Breast epithelium (tissue), 4 donors: Measurements from ENCODE around the gene SMIM41. TPM values are rescaled to one million over a fixed set of nuclear protein-coding genes. Genes with fewer than 3 reads are reported as not detected.
A peak's percentile ranks its signal among the peaks of the same experiment; 100 is the strongest.

ENCODE experiments used
- DNase-seq, 2 donors: peaks; one replicate each; pipeline ENCODE4 v3.0.0-alpha.2; 2019; ENCODE audit warnings: low spot score in 2 of 2
- H3K27ac ChIP-seq, 2 donors: fragments of 200-600 bp; sonication (generic) in 1 of 2; one replicate each; pipeline ENCODE4 v1.5.1; 2016 to 2019; ENCODE audit warnings: mild to moderate bottlenecking in 1 of 2
- H3K27me3 ChIP-seq, 2 donors: fragments of 200-600 bp; sonication (generic) in 1 of 2; one replicate each; pipeline versions ENCODE4 v1.5.1 to v1.6.0; 2017 to 2019; ENCODE audit warnings: control low read depth in 1 of 2, mild to moderate bottlenecking in 1 of 2
- H3K36me3 ChIP-seq: fragments of 200-600 bp; one replicate; pipeline ENCODE4 v1.5.1; 2019
- H3K4me1 ChIP-seq, 2 donors: fragments of 200-600 bp; sonication (generic); one replicate each; pipeline ENCODE4 v1.5.1; 2016 to 2019; ENCODE audit warnings: control low read depth in 1 of 2
- H3K4me3 ChIP-seq, 3 donors: fragments of 200-600 bp; sonication (generic); 1 replicate in 2 of 3; 2 replicates in 1 of 3; pipeline ENCODE4 v1.5.1; 2016 to 2019; ENCODE audit warnings: mild to moderate bottlenecking in 3 of 3, moderate library complexity in 2 of 3
- H3K9me3 ChIP-seq, 2 donors: fragments of 200-600 bp; sonication (generic) in 1 of 2; one replicate each; pipeline ENCODE4 v1.5.1; 2016 to 2019; ENCODE audit warnings: control low read depth in 1 of 2
- POLR2A ChIP-seq: fragments of 450-650 bp; IDR thresholded peaks from one replicate; pipeline ENCODE4 v1.6.1; 2016; ENCODE audit warnings: antibody characterized with exemption, mild to moderate bottlenecking, moderate library complexity
- POLR2AphosphoS5 ChIP-seq, 3 donors: sonication (generic); formaldehyde crosslinking; IDR thresholded peaks; one replicate each; pipeline ENCODE4 v1.6.1; 2017; ENCODE audit warnings: antibody characterized with exemption in 3 of 3
- intact Hi-C: fragments of 100-400 bp; cut with DNase I; formaldehyde crosslinking; loops from one replicate; pipeline ENCODE4 v1.15.1; 2023; ENCODE audit warnings: low total_unique reads
- total RNA-seq, 3 donors: library from RNA; depleted of rRNA; stranded (reverse); fragments of >200 nt; gene quantifications; one replicate each; pipeline ENCODE4 v1.1.0, GENCODE V29; 2016
- TF ChIP-seq, protein P1 (sequence below), 3 donors: fragments of 450-650 bp; IDR thresholded peaks; one replicate each; pipeline ENCODE4 v1.5.1; 2016 to 2017; ENCODE audit warnings: antibody characterized with exemption in 3 of 3, mild to moderate bottlenecking in 3 of 3, moderate library complexity in 3 of 3

Gene SMIM41
- total RNA-seq, 3 donors from 2014 or later = 1.3 TPM; not detected in 2

DNA sequence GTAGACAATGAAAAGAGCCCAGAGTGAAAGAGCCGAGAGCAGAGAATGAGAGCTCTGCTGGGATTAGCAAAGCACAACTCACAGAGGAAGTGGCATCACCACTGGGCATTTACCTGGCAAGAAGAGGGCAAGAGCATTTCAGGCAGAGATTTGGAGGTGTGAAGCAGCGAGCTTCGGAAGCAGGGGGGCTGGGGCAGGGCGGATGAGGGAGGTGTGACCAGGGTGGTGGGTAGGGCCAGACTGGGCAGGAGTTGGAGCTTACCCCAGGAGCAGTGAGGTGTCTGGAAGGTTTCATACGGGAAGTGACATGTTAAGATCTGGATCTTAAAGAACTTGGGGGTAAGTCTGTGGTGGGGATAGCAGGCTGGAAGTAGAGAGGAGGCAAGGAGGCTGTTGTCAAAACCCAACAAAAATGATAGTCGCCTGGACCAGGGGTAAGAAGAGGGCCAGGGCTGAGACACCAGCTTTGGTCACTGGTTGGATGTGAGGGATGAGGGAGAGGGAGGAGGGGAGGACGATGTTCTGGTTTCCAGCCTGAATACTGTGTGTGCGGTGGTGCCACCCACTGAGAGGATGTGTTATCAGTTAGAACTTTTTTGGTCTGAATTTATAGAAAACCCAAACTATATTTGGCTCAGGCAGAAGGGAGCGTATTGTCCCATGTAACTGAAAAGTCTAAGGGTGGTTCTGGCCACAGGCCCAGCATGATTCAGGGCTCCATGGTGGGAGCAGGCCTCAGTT is 5.2 kb downstream of the SMIM41 start:
- Histone ChIP-seq H3K27ac (no peak overlapping the region), H3K27me3 (no peaks in the 10 kb centered on the region), H3K9me3 (no peaks in the 10 kb centered on the region), H3K4me3 (no peak overlapping the region), H3K4me1 (peaks cover 0 to 15% of the 10 kb centered on the region in 2 donors), H3K36me3 (no peaks in the 10 kb centered on the region)
- intact Hi-C loops = loop anchor here (5.0 kb wide), 1 partner anchor 57 kb away; no protein-coding TSS in a partner anchor
- no peak for DNase-seq
- TF ChIP-seq POLR2A = no peak

GRCh38 chr12:52085682-52086180 is 6.2 kb downstream of the SMIM41 start:
- no peak for DNase-seq
- TF ChIP-seq, protein P1, sequence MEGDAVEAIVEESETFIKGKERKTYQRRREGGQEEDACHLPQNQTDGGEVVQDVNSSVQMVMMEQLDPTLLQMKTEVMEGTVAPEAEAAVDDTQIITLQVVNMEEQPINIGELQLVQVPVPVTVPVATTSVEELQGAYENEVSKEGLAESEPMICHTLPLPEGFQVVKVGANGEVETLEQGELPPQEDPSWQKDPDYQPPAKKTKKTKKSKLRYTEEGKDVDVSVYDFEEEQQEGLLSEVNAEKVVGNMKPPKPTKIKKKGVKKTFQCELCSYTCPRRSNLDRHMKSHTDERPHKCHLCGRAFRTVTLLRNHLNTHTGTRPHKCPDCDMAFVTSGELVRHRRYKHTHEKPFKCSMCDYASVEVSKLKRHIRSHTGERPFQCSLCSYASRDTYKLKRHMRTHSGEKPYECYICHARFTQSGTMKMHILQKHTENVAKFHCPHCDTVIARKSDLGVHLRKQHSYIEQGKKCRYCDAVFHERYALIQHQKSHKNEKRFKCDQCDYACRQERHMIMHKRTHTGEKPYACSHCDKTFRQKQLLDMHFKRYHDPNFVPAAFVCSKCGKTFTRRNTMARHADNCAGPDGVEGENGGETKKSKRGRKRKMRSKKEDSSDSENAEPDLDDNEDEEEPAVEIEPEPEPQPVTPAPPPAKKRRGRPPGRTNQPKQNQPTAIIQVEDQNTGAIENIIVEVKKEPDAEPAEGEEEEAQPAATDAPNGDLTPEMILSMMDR (IDR thresholded peaks at IDR 0.05) = no peak
- TF ChIP-seq POLR2A (no peak), POLR2AphosphoS5 (IDR thresholded peaks at IDR 0.05) (no peak)
- Histone ChIP-seq H3K4me1 (peaks cover 0 to 15% of the 10 kb centered on the region in 2 donors), H3K4me3 (no peak overlapping the region), H3K27ac (no peak overlapping the region), H3K27me3 (no peaks in the 10 kb centered on the region), H3K9me3 (no peaks in the 10 kb centered on the region), H3K36me3 (no peaks in the 10 kb centered on the region)
- intact Hi-C loops = no loop called here

DNA sequence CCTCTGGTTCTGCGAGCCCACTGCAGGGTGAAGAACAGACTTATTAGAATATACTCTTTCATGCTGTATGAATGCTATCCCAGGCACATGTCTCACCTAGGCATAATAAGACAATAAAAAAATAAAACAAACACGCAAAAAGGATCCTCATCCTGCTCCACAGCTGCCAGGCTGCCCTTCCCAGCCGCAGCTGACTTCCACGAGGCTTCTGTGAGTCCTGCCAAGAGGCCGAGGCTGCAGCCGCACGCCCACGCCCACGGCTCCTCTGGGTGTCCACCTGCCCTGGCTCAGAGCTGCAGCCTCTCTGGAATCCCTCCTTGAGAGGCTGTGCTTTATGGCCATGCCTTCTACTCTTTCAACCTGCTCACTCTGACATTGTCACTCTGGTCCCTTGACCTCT is 6.9 kb downstream of the SMIM41 start:
- Histone ChIP-seq H3K27me3 (no peaks in the 10 kb centered on the region), H3K36me3 (no peaks in the 10 kb centered on the region), H3K9me3 (no peaks in the 10 kb centered on the region), H3K27ac (no peak overlapping the region), H3K4me1 (peaks cover 0 to 9% of the 10 kb centered on the region in 2 donors), H3K4me3 (no peak overlapping the region)
- DNase-seq = no peak
- intact Hi-C loops = no loop called here
- TF ChIP-seq POLR2A (no peak), POLR2AphosphoS5 (IDR thresholded peaks at IDR 0.05) (no peak)
- TF ChIP-seq, protein P1 (IDR thresholded peaks at IDR 0.05) = no peak

DNA sequence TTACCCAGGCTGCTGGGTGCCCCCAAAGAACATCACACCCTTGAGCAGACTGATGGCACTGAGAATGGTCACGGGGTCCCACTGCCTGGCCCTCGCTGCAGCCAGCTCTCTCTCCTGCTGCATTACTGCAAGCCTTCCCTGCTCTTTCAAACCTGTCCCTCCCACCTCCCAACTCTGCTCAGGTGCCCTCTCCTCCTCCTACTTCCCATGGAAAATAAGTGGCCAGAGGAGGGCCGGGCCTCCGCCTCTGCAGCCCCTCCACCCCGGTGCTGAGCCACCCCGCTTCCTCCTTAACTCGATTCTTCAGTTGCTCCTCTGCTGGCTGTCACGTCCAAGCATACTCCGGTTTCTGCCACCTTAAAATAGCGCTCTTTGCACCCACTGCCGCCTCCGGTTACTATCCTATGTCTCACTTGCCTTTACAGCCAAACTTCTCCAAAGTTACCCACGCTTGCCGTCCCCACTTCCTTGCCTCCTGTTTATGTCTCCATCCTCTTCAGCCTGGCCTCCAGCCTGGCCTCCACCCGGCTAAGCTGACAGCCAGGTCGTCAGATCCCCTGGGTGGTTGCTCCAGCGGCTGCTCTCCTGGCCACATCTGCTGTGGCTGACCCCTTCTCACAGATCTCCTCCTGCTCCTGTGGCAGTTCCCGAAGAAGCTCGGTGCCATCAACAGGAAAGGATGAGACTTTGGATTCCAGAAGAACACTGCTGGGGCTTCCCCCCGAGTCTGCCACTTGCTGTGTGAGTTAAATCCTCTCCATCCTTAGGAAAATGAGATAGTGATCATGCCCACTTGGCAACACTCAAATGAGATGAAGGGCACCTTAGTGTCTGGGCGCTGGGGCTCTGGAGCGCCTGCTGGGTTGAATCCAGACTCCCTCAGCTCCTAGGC is 7.7 kb downstream of the SMIM41 start:
- DNase-seq = no peak
- Histone ChIP-seq H3K4me3 (no peak overlapping the region), H3K27me3 (no peaks in the 10 kb centered on the region), H3K36me3 (no peaks in the 10 kb centered on the region), H3K27ac (no peak overlapping the region), H3K9me3 (no peaks in the 10 kb centered on the region), H3K4me1 (peaks cover 0 to 3% of the 10 kb centered on the region in 2 donors)
- no peak for TF ChIP-seq POLR2A
- TF ChIP-seq, protein P1 (IDR thresholded peaks at IDR 0.05) = no peak
- TF ChIP-seq POLR2AphosphoS5 (IDR thresholded peaks at IDR 0.05) = no peak
- intact Hi-C loops = no loop called here

- intact Hi-C loops = no loop called here
- DNase-seq = peak in 1 of 2 donors; percentile 6
These were observed 8.7 kb downstream of the SMIM41 start for GRCh38 chr12:52087961-52088820.

More at GRCh38 chr12:52087961-52088820, 8.7 kb downstream of the SMIM41 start:
- no peaks in the 10 kb centered on the region for H3K36me3 ChIP-seq
- no peaks in the 10 kb centered on the region for H3K9me3 ChIP-seq
- H3K4me3 ChIP-seq = no peak overlapping the region
- no peaks in the 10 kb centered on the region for H3K4me1 ChIP-seq
- no peaks in the 10 kb centered on the region for H3K27me3 ChIP-seq
- H3K27ac ChIP-seq = no peak overlapping the region
- TF ChIP-seq, protein P1 (IDR thresholded peaks at IDR 0.05) = no peak
- TF ChIP-seq POLR2A = no peak
